Brain microvascular endothelial cell (primary cell): Measurements from ENCODE around the gene ZDHHC3.
A peak's percentile ranks its signal among the peaks of the same experiment; 100 is the strongest.

Experiments
- DNase-seq: peaks from one replicate; pipeline ENCODE4 v3.0.0-alpha.2; 2020
- H3K27ac ChIP-seq: fragments of 250-450 bp; sonication (Bioruptor Pico); 2 replicates; pipeline ENCODE4 v1.5.1; 2020; ENCODE audit warnings: mild to moderate bottlenecking, moderate library complexity
- H3K27me3 ChIP-seq: fragments of 250-450 bp; sonication (Bioruptor Pico); replicated peaks from 2 replicates; pipeline ENCODE4 v1.5.1; 2020; ENCODE audit warnings: mild to moderate bottlenecking
- H3K36me3 ChIP-seq: fragments of 250-450 bp; sonication (Bioruptor Pico); replicated peaks from 2 replicates; pipeline ENCODE4 v1.5.1; 2020; ENCODE audit warnings: mild to moderate bottlenecking
- H3K4me3 ChIP-seq: 2 replicates; pipeline ENCODE4 v1.5.1; 2011; ENCODE audit warnings: low read depth, mild to moderate bottlenecking, control low read depth, low read length, moderate library complexity
- in situ Hi-C: cut with HindIII; loops from 2 replicates; pipeline ENCODE4 v1.10.0; 2017; ENCODE audit warnings: low sequenced_read_pairs, low pct_ligation_motif_present
- TF ChIP-seq, protein P1 (sequence below): IDR thresholded peaks from 2 replicates; pipeline ENCODE4 v1.5.1; 2011; ENCODE audit warnings: low read depth, mild to moderate bottlenecking, moderate library complexity, low read length, control low read depth, inconsistent platforms; ENCODE audit errors: missing control alignments

The ZDHHC3 gene

GRCh38 chr3:44896440-44896839, 79.5 kb downstream of the ZDHHC3 start:
- DNase-seq: no peak
- no peak overlapping the region for H3K4me3 ChIP-seq
- H3K27ac ChIP-seq: no peak overlapping the region
- in situ Hi-C loops: no loop called here
- H3K27me3 ChIP-seq: no peaks in the 10 kb centered on the region
- H3K36me3 ChIP-seq: no peaks in the 10 kb centered on the region
- TF ChIP-seq, protein P1, sequence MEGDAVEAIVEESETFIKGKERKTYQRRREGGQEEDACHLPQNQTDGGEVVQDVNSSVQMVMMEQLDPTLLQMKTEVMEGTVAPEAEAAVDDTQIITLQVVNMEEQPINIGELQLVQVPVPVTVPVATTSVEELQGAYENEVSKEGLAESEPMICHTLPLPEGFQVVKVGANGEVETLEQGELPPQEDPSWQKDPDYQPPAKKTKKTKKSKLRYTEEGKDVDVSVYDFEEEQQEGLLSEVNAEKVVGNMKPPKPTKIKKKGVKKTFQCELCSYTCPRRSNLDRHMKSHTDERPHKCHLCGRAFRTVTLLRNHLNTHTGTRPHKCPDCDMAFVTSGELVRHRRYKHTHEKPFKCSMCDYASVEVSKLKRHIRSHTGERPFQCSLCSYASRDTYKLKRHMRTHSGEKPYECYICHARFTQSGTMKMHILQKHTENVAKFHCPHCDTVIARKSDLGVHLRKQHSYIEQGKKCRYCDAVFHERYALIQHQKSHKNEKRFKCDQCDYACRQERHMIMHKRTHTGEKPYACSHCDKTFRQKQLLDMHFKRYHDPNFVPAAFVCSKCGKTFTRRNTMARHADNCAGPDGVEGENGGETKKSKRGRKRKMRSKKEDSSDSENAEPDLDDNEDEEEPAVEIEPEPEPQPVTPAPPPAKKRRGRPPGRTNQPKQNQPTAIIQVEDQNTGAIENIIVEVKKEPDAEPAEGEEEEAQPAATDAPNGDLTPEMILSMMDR: no peak

DNA sequence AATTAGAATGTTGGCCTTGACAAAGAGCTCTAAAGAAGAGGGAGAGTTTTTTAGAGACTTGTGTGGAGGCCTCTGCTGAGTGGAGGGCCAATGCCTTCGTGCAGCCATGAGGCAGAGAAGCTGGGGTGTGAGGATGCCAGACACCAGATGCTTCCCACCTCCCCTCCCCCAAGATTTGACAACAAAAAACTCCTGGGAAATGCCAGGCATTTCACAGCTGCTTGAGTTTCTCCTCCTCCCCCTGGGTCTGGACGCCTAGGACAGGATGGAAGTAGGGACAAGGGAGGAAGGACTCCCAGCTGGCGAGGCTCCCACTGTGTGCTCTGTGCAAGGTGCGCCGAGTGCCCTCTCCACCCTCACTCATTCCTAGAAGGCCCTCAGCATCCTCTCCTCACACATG, 81.5 kb downstream of the ZDHHC3 start:
- in situ Hi-C loops: no loop called here
- no peak for DNase-seq

GRCh38 chr3:44893097-44893496, 82.9 kb downstream of the ZDHHC3 start:
- no peak for DNase-seq
- Histone ChIP-seq H3K4me3 (no peak overlapping the region), H3K27ac (peak overlapping the region; percentile 59)

More for the DNA sequence above, 81.5 kb downstream of the ZDHHC3 start:
- Histone ChIP-seq H3K4me3 (no peak overlapping the region), H3K27ac (no peak overlapping the region), H3K27me3 (no peaks in the 10 kb centered on the region), H3K36me3 (no peaks in the 10 kb centered on the region)
- TF ChIP-seq, protein P1: no peak

GRCh38 chr3:44892689-44893088, 83.3 kb downstream of the ZDHHC3 start:
- Histone ChIP-seq H3K4me3 (no peak overlapping the region), H3K27me3 (no peaks in the 10 kb centered on the region), H3K36me3 (no peaks in the 10 kb centered on the region), H3K27ac (peak overlapping the region; percentile 59)
- TF ChIP-seq, protein P1: no peak
- DNase-seq: no peak
- in situ Hi-C loops: no loop called here

More at GRCh38 chr3:44893097-44893496, 82.9 kb downstream of the ZDHHC3 start:
- in situ Hi-C loops: no loop called here
- no peaks in the 10 kb centered on the region for H3K36me3 ChIP-seq
- TF ChIP-seq, protein P1: no peak
- H3K27me3 ChIP-seq: no peaks in the 10 kb centered on the region

DNA sequence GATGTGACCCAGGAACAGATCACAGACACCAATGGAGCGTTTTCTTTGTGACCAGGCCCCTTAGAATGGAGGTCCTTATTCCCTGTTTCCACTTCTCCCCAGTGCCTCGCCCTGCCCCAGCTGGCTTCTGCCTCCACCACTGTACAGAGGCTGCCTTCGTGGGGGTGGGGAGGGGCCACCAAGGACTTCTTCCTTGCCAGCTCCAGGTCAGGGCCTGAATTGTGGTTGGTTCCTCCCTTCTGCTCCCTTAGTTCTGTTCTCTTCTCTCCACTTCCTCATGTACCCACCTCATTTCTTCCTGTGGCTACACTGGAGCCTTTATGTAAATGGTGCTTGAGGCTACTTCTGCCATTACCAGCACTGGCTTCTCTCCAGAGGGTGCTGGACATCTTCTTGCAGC, 85.1 kb downstream of the ZDHHC3 start:
- in situ Hi-C loops: no loop called here

GRCh38 chr3:44890258-44890657, 85.7 kb downstream of the ZDHHC3 start:
- H3K36me3 ChIP-seq: no peaks in the 10 kb centered on the region
- no peak for DNase-seq
- H3K27me3 ChIP-seq: no peaks in the 10 kb centered on the region
- H3K4me3 ChIP-seq: no peak overlapping the region
- TF ChIP-seq, protein P1: no peak
- in situ Hi-C loops: no loop called here
- no peak overlapping the region for H3K27ac ChIP-seq

More for the DNA sequence above, 85.1 kb downstream of the ZDHHC3 start:
- H3K36me3 ChIP-seq: no peaks in the 10 kb centered on the region
- DNase-seq: no peak
- H3K4me3 ChIP-seq: no peak overlapping the region
- H3K27me3 ChIP-seq: no peaks in the 10 kb centered on the region
- H3K27ac ChIP-seq: no peak overlapping the region
- TF ChIP-seq, protein P1: no peak
